NCI-H1092 (cell line): ENCODE results near the gene NAB2.

Experiments used
- DNase-seq: peaks from one replicate; lab custom pipeline; 2025; lab: John Stamatoyannopoulos, UW

NAB2 gene

DNA sequence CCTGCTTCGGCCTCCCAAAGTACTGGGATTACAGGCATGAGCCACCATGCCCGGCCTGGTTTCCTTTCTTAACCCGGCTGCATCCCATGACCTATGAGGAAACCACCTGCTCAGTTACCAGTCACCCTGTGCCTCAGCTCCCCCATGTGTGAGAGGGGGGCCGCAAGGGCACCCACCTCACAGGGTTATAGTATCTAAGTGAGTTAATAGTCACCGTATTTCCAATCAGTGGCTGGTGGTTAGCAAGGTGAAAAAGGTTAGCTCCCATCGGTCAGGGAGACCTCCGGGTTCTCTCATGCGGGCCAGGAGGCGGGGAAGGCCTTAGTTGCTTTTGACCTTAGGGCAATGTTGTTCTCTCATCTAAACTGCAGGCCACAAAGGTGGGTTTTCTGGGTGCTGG lies 46.0 kb downstream of the NAB2 start:
- DNase-seq = no peak

DNA sequence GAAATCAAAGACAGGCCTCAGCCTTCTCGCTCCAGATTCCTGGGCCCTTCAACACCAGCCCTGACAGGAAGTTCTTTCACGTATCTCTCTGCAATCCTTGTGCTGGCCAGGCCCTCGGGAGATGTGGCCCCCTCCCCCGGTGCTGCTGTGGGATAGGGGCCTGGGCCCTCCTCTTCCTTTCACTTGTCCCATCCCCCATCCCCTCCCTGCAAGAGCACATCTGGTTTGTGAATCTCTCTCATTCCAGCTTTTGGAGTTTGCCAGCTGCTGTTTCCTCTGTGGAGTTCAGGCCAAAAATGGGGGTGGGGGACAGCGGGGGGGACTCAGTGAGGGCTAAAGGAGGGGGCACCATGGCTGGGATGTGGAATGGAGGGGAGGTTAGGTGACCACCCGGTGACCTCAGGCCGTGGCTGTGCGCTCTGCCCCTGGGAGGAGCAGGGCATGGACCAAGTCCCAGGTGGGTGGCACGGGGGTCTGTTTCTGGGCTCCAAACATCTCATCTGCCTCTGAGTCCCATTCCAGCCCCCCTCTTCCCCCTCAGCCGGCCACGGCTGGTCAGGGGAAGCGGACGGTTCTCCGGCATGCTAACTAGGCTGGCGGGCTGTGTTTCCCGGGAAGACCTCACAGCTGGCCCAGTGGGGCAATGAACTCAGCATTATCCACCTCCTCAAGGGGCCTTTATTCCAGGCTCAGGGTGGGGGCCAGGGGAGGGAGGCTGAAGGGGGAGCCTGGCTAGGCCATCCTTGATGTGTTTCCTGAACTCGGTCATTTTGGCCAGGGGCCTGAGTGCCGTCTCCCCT lies 46.8 kb downstream of the NAB2 start:
- DNase-seq = no peak

DNA sequence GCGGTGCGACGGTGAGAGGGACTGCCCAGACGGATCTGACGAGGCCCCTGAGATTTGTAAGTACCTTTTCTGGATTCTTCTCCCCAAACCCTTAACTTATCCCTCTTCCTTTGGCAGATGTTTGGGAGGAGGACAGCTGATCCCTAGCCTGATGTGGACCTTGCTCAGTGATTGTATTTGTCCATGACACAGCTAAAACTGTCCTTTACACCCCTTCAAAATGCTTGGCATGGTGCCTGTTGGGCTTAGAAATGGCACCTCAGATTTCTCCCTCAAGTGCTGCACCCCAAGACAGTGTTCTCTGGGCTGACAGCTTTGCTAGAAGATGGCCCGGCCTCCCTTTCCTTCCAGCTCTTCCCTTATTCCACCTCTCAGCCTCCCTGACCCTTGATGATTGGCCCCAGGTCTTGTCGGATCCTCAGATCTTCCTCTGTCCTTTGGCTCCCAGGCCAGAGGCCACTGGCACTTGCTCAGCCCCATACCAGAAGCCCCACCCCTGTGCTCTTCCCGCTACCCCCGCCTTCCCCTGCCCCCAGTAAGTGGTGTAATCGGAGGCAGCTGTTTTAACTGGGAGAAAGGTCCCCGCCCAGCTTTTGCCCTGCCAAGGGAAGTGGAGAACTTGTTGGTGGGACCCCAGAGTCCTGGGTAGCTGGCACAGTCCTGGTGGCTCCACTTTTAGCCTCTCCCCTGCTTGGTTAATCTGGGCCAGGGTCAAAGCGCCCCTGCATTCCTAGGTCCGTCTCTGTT lies 49.8 kb downstream of the NAB2 start:
- no peak for DNase-seq

DNA sequence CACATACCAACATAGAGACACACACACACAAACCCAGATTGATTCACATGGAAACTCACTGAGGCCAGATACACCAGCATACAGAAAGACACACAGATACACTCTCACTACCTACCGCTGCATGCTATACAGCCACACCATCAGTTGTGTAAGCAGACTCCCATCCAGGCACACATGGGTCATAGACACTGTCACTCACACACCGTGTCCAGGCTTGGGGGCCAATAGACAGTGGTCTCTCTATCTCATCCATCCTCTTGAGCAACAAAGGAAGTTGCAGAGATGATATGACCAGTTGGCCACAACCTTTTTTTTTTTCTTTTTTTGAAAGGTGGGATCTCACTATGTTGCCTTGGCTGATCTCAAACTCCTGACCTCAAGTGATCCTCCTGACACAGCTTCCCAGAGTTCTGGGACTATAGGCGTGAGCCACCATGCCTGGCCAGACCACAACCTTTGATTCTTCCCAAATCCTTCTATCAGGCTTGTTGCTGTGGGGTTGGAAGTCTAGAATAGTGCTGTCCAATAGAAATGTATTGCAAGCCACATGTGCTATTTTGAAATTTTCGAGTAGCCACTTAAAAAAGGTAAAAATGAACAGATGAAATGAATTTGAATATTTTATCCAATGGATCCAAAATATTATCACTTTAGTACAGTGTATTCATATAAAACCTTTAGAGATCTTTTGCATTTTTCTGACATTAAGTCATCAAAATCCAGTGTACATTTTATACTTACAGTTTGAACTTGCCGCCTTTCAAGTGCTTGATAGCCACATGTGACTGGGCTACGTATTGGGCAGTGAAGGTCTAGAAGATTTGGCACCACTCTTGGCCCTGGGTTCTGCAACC lies 51.1 kb downstream of the NAB2 start:
- DNase-seq = no peak

DNA sequence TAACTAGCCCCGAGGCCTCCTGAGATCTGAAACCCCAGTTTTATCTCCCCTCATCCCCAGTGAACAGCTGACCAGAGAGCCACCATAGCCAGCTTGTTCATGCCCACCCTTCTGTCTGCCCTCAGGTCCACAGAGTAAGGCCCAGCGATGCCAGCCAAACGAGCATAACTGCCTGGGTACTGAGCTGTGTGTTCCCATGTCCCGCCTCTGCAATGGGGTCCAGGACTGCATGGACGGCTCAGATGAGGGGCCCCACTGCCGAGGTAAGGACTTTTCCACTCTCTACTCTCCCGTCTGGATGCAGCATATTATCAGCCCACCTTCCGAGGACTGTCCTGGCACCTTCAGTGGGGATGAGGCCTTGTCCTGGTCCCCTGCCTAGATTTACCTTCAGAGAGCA lies 52.3 kb downstream of the NAB2 start:
- DNase-seq = no peak

DNA sequence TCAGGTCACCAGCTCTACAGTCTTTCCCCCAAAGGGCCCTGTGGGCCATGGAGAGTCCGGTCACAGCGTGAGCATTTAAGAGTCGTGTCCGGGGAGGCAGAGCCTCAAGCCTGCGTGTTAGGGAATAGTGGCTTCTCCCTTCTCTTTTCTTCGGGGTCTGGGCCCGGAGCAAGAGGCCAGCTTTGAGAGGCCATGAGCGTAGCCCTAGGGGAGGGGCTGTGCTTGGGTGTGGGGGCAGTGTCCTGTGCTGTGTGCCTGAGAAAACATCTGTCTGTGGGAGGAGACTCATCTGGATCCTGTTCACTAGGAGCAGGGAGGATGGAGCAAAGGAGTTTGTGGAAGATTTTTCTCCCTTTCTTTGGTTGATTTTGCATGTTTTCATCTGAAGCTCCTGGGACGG lies 53.2 kb downstream of the NAB2 start:
- no peak for DNase-seq

DNA sequence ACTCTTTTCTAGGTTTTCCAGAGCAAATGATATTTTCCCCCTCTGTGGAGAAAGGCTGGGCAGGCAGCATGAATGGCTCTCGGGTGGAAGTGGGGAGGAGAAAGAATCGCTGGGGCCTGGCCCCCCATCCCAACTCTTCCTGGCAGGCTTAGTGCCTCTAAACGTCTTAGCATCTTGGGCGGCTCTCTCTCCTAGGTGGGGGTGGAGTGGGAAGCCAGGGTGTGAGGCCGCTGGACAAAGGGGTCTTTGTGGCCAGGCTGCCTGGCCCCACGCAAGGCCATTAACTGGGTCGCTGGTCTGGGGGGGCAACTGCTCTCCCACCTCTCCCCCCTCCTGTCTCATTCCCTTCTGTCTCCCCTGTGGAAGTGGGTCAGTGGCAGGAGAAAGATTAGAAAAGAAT lies 53.8 kb downstream of the NAB2 start:
- DNase-seq = no peak

DNA sequence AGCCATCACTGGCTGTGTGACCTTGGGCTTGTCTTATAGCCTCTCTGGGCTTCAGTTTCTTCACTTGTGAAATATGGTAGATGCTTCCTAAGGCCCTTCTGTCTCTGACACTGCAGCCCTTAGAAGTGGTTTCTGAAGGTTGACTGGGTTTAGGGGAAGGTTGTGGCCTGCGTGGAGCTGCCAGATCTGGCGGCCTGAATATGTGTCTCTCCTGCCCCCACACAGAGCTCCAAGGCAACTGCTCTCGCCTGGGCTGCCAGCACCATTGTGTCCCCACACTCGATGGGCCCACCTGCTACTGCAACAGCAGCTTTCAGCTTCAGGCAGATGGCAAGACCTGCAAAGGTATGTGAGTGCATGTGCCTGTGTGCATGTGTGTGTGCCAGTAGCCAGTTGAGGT lies 54.5 kb downstream of the NAB2 start:
- DNase-seq = no peak
